ENCODE measurements around the gene TMX1. TPM values are rescaled to one million over a fixed set of nuclear protein-coding genes. Genes with fewer than 3 reads are reported as not detected.

Gene TMX1, protein sequence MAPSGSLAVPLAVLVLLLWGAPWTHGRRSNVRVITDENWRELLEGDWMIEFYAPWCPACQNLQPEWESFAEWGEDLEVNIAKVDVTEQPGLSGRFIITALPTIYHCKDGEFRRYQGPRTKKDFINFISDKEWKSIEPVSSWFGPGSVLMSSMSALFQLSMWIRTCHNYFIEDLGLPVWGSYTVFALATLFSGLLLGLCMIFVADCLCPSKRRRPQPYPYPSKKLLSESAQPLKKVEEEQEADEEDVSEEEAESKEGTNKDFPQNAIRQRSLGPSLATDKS
- total RNA-seq (2022; extraction: Qiagen RNA extraction; ENCODE audit: low read depth) = 38.5 to 62.7 TPM (median 44.4 TPM) in 5 replicates

GRCh38 chr14:51239813-51240803 lies at the start of gene TMX1:
TSS of gene TMX1 (plus strand) at chr14:51240247. CDS start at chr14:51240293, 46 bp downstream.

Other genes starting within 250 kb of the TMX1 start
- 7.0 to 10.9 TPM (median 9.0 TPM) in 5 replicates for gene TRIM9, start 145.1 kb upstream of the TMX1 start, total RNA-seq (2022; extraction: Qiagen RNA extraction; ENCODE audit: low read depth)

Measured in A549 treated with CpdA at 1 μM for 4 hours (cell line).